ENCODE measurements around the gene ZNF385A.
"Not testable (repeated sequence)": the region's sequence is repeated elsewhere in the genome, so short reads cannot be mapped to it uniquely, and the experiment has no call there.

ZNF385A gene

GRCh38 chr12:54352891-54353874, 31.4 kb downstream of the ZNF385A start:
- no peak for DNase-seq

- no peak for DNase-seq
Observed at GRCh38 chr12:54352022-54352531, 32.5 kb downstream of the ZNF385A start.

- no peak for DNase-seq
Observed at GRCh38 chr12:54351341-54351740, 33.2 kb downstream of the ZNF385A start.

GRCh38 chr12:54350743-54351142, 33.8 kb downstream of the ZNF385A start:
- no peak for DNase-seq

GRCh38 chr12:54349679-54350078, 34.9 kb downstream of the ZNF385A start:
- DNase-seq = no peak

GRCh38 chr12:54349036-54349435, 35.5 kb downstream of the ZNF385A start:
- DNase-seq = no peak

GRCh38 chr12:54341378-54342300, 42.9 kb downstream of the ZNF385A start:
- DNase-seq = no peak

GRCh38 chr12:54340846-54341245, 43.7 kb downstream of the ZNF385A start:
- DNase-seq = no peak

GRCh38 chr12:54338698-54339296, 45.7 kb downstream of the ZNF385A start:
- DNase-seq = no peak

- DNase-seq = no peak
Observed at GRCh38 chr12:54337854-54338650, 46.5 kb downstream of the ZNF385A start.

- no peak for DNase-seq
Observed at GRCh38 chr12:54337280-54337842, 47.2 kb downstream of the ZNF385A start.

- DNase-seq = no peak
Observed at GRCh38 chr12:54333420-54334034, 51.0 kb downstream of the ZNF385A start.

GRCh38 chr12:54331461-54331860, 53.1 kb downstream of the ZNF385A start:
- no peak for DNase-seq

- DNase-seq = no peak
Observed at GRCh38 chr12:54330442-54330841, 54.1 kb downstream of the ZNF385A start.

- no peak for DNase-seq
Observed at GRCh38 chr12:54329759-54330158, 54.8 kb downstream of the ZNF385A start.

- no peak for DNase-seq
Observed at GRCh38 chr12:54328595-54329337, 55.8 kb downstream of the ZNF385A start.

GRCh38 chr12:54325442-54326109, 59.0 kb downstream of the ZNF385A start:
- not testable (repeated sequence) for DNase-seq

- DNase-seq = peak; percentile 98
Observed at GRCh38 chr12:54324617-54325441, 59.7 kb downstream of the ZNF385A start, which contains the start of gene COPZ1. Gene COPZ1 (plus strand): TSS chr12:54325131. CDS start chr12:54325164, 33 bp downstream.

GRCh38 chr12:54321363-54321762, 63.2 kb downstream of the ZNF385A start:
- DNase-seq = no peak
